Umbilical cord (tissue), 2 donors: ENCODE results near the gene PIK3CG. TPM values are rescaled to one million over a fixed set of nuclear protein-coding genes. Genes with fewer than 3 reads are reported as not detected.

Experiments used
- DNase-seq: peaks from one replicate; pipeline ENCODE4 v3.0.0-alpha.2; 2015; ENCODE audit warnings: low spot score
- total RNA-seq: library from RNA; depleted of rRNA; stranded (reverse); fragments of >200 nt; gene quantifications from one replicate; pipeline ENCODE4 v1.2.3, GENCODE V29; 2014; ENCODE audit warnings: low replicate concordance; ENCODE audit not compliant: insufficient read depth

The PIK3CG gene
- total RNA-seq, 1 donor from 2014 or later, result 10.6 TPM

DNA sequence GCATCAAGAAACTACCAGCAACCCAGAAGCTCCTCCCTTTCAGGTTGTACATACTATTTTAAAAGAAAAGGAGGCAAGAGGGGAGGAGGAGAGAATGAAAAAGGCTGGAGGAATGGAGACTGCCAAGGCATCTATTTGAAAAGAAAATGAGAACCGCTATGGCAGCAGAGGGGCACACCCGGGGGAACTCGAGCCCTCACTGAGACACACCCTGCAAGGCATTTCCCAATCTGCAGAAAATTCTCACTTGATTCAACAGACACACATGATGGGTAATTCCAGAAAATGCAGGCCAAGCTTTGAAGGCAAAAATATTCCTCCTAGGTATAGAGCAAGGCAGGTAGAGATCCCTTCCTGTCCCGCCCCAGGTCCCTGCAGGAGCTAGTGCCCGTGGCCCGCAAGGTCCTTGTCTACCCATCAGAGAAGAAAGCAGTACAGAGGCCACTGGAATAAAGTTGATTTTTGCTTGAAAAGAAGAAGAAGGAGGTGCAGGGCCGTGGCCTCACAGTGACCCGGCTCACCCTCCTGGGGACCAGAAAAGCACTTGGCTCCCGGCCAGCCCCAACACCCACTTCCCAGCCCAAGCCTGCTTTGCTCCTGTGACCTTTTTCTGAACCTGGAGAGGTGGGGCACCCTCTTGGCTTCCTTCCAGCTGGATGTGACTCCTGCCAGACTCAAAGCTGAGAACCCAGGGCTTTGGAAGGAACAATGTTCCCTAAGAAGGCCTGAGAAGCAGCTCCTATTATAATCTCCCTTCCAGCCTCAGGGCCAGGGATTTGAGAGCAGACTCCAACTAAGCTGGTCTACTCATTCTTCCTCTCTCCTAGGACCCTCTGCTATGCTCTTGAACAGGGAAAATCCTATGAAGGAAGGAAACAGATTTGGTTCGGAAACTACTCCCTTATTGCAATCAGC, 6.2 kb upstream of the PIK3CG start:
- no peak for DNase-seq

DNA sequence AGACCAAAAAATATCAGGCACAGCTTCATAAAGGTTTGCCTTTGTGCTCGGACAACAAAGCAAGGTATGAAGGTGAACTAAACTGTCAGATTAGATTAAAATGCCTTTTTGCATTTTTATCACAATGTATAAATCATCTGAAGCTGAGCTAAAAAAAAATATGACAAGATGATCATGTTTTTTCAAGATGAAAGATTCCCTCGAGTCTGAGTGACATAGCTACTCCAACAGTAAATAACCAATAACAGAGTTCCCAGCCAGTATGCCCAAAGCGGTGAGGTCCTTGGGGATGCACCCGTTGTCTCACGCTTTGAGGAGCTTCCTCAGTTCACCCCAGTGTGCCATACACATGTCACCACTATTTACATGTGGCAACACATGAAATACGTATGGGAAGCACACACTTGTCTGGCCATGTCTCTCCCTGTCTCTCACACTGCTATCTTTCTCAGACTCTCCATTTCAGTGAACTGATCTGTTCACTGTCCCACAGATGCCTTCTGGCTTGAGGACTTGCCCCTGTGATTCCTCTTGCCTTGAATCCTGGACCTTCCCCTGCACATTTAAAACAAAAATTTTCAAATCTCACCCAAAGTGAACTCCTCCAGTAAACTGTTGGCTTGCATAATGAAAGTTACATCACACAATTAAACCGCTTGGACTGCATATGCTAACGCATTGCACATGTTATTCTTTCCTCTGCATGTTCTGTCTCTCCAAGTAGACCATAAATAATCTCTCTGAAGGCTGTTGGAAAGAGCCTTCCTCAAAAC, 2.6 kb upstream of the PIK3CG start:
- no peak for DNase-seq

DNA sequence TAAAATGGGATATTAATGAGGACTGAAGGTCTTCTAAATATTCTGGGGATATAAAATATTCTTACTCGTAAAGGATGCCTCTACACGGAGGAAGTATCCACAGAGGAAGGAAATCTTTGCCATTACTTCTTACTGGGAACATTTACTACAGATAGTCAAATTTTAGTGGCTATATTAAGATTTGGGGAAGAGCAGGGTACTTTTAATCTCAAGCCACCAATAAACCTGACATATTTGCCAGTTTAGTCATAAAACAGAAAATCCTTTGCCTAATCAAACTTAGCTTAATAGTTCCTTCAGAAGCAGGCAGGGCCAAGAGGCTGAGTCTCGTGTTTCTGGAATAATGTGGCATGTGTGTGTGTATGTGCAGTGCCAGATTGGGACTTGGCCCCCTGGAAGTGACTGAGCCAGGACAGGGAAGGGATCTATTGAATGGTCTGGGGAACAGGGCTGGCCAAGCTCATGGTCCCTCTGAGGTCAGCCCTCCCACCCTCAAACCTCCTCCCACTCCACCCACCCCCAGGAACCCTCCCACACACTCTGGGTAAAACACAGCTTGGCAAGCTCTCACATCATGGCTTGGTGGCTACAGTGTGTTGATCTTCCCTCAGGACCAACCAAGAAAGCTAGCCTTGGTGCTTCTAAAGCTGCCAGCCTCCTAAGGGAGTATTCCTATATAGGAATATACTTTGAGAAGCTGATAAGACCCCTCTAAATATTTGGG, 1.6 kb upstream of the PIK3CG start:
- DNase-seq, result no peak

DNA sequence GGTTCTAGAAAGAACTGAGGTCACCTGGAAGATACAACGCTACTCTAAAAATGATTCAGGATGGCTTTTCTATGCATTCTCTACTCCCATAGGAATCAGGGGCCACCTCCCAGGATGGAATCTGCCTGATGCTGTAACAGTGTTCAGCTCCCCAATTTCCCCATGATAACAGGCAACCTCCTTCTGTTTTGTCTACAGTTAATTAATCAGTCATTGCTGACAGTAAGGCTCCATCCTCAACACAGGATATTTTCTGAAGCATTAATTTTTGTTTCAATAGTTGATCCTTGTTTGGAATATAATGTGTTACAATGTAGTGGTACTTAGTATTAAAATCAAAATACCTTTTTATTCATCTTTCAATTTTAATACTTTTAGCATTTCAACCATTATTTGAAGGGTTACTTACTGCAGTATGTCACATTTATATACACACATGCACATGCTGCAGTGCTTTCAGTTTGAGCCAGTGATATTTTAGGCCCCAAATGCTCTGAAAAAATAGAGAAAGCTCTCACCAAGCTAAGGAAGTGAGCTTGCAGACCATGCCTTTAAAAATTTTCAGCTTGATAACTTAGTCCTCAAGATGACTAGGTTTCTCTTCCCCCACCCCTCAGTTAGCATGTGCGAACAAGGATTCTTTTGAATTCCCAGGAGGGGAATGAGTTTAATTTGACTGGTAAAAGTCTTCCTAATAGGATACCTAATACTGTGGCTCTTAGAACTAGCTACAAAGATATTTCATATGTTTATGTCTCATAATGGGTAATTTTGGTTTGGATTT, 592 bp upstream of the PIK3CG start:
- DNase-seq, result no peak

DNA sequence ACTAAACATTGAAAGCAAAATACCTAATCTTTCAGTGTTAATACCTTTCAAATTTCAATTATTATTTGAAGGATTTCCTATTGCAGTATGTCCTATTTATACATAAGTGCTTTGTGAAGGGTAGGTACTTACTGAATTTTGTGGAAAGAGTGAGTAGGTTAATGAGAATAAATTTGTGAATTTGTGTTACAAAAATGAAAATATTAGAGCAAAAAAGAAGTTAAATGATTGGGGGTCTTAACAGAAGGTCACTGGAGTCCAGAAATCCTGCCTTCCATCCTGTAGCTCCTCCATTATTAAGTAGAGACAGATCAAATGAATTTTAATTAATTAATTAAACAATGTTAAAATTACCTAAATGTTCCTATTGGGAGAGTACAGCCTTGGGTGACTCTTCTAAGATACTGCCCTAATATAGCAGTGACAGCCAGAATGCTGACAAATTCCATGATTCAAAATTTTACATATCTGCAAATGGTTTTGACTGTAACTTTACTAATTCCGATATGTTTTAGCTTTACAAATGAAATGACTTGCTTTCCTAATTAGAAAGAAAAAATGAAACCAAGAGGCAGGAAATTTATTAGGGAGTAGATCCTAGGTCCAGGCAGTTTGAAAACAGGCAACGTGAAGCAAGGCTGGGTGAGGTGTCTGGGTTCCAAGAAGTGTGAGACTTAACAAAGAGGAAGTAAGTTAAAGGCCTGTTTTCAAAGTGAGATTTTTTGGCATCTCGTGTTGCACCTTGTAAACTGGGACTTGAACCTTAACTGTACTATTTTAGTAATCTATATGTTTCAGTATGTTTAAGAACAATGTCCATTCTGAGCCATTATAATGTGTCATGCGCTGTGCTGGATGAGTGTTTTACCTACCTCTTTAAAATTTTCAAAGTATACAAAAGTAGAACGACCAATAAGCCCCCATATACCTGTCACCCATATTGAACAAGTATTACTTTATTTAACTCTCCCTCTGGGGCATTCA, 1.5 kb downstream of the PIK3CG start:
- DNase-seq, result no peak

DNA sequence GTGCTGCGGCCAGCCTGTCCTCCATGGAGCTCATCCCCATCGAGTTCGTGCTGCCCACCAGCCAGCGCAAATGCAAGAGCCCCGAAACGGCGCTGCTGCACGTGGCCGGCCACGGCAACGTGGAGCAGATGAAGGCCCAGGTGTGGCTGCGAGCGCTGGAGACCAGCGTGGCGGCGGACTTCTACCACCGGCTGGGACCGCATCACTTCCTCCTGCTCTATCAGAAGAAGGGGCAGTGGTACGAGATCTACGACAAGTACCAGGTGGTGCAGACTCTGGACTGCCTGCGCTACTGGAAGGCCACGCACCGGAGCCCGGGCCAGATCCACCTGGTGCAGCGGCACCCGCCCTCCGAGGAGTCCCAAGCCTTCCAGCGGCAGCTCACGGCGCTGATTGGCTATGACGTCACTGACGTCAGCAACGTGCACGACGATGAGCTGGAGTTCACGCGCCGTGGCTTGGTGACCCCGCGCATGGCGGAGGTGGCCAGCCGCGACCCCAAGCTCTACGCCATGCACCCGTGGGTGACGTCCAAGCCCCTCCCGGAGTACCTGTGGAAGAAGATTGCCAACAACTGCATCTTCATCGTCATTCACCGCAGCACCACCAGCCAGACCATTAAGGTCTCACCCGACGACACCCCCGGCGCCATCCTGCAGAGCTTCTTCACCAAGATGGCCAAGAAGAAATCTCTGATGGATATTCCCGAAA, 2.7 kb downstream of the PIK3CG start:
- DNase-seq, result no peak

DNA sequence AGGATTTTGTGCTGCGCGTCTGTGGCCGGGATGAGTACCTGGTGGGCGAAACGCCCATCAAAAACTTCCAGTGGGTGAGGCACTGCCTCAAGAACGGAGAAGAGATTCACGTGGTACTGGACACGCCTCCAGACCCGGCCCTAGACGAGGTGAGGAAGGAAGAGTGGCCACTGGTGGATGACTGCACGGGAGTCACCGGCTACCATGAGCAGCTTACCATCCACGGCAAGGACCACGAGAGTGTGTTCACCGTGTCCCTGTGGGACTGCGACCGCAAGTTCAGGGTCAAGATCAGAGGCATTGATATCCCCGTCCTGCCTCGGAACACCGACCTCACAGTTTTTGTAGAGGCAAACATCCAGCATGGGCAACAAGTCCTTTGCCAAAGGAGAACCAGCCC, 3.3 kb downstream of the PIK3CG start:
- no peak for DNase-seq

DNA sequence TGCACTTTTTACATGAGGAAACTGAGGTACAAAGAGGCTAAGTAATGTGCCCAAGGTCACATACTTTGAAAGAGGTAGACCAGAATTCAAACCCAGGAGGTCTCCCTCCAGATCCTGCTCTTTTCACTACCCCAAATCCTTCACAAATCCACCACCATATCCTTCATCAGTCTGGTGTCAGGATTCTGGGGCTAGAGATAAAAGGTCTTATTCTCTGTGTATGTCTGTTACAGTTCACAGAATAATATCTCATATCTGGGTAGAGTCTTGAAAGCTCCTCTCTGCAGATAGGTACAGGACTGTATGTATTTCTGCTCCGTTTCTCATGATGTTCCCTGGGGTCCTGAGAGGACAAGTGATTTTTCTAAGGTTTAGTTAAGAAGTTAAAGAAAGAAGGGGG, 4.9 kb downstream of the PIK3CG start:
- DNase-seq, result no peak

DNA sequence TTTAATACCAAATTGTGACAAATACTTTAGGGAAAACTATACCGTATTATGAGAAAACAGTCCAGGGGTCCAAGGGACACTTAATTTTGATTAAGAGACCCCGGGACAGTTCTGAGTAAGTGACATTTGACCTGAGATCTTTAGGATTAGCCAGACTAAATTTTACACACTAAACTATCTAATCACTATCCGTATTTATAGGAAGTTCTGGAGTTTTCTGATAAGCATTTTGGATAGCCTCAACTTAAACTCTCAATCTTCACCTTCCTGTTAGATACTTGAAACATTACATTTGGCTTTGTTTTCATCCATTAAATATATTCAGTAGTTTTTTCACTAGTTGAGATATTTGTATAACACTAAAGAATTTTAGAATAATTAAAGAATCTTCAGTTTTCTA, 5.4 kb downstream of the PIK3CG start:
- no peak for DNase-seq

DNA sequence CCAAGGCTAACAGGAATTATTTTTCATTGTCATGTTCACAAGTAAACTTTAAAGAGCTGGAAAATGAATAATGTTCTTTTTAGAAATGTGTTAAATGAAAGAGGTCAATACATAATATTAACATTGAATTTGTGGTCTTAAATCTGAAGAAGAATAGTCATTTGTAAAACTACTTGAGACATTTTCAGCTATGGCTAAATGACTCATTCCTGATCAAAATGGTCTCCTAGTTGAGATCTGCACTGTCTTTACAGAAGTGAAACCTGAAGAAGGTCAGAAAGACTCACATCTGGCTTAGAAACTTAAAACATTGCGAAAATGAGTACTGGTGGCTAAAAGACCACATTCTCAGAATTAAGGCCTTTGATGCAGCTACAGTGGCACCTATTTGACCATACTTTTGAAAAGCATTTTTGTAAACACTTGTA, 5.9 kb downstream of the PIK3CG start:
- DNase-seq, result no peak

DNA sequence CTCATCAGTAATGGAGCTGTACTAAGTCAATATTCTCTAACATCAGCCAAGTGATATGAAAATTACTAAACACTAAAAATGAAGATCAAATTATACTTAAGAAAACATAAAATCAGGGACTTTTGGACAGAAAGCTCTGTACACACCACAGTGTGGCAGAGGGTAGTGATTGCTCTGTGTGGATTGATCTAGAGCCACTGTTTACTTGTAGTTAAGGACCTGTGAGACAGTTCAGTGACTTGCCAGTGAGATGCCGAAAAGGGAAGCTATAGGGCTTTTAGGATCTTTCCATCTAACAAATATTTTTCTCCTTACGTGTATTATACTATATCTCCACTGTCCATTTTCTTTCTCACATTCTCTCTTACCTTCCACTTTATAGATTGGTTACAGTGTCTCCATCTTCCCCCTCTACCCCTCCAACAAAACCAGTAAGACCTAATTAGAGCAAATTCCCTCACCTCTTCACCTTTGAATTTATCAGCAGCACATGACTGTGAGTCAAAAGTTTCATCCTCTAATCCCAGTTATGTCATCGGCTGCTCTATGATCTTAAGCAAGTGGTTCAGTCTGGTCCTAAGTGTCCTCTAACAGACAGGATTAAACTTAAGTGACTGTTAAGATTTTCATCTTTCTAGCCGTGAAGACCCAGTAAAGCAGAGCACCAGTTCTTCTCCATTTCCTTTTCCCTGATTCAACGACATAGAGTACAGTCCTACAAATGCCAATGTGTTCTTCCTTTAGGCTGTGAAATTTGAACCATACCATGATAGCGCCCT, 6.9 kb downstream of the PIK3CG start:
- DNase-seq, result no peak

DNA sequence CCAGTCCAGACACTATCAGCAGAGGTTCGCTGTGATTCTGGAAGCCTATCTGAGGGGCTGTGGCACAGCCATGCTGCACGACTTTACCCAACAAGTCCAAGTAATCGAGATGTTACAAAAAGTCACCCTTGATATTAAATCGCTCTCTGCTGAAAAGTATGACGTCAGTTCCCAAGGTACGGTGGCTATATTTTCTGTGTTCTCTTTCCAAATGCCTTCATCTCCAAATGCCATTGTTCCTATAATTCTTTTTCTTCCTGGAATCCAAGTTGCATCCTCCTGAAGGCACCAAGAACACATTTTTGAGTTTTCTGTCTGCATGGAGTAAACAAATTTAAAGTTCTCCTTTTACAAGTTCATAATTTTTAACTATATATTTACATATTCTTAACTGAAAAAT, 7.7 kb downstream of the PIK3CG start:
- no peak for DNase-seq

DNA sequence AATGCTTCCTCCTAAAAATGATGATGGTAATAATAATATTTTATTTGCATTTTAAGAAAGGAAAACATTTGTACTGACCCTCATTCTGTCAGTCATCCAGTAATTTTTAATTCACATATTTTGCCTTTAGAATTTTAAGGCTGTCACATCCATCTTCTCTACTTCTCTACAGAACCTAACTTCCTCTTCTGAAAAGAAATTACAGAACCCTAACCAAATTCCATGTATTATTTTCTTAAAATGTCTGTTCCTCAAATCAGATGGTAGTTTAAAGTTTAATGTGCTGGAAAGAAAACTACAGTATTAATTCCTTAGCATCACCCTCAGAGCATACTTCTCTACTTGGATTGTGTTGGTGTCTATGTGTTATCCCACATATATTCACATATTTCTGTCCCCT, 9.0 kb downstream of the PIK3CG start:
- DNase-seq, result no peak

DNA sequence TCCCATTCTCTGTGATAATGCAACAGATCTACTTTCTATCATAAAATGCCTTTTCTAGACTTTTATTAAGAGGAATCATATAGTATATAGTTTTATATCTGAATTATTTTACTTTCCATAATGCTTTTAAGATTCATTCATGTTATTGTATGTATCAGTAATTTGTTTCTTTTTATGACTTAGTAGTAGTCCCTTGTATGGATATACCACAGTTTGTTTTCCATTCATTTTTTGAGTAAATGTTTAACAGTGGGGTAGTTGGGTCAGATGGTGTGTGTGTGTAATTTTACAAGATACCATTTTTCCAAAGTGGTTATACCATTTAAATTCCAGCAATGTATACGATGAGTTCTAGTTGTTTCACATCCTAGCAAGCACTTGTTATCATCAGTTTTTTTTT, 10.4 kb downstream of the PIK3CG start:
- no peak for DNase-seq

DNA sequence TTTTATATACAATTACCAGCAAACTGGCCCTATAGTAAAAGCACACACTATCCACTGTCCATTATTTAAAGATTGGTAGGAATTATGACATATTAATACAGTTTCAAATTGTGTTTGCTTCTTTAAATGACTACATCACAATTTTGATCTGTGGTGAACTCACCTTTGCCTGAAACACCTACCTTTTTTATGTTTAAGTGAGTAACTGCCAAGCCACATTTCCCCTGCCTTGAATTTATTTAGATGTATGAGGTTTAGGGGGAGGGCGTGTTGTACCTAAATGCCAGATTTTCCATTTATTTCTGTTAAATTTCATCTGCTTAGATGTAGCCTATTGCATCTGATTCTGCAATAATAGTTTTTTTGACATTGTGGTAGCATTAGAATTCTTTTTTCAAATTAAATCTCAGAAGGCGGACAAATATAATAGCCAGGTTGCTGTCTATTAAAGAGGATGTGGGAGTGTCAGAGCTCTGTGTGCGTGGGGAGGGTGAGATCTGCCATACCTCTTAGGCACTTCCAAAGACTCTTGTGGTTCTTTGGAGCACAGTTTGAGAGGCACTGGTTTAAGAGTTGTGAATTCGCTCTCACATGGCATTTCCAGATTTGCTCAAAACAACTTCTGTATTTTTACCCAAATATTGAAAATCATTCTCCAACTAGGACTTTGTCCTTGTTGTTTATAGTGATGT, 13.8 kb downstream of the PIK3CG start:
- no peak for DNase-seq

DNA sequence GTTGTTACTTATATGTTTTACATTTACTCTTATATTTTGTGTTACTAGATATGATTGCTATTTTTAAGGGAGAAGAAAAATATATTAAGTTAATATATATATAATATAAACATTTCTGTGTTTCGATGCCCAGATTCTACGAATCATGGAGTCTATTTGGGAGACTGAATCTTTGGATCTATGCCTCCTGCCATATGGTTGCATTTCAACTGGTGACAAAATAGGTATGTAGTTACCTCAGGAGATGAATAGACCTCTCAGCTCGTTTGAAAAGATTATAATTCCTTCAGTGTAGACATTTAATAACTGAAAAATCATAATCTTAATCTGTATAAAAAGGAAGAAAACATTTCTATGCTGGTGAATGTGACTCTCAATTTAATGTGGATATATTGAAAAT, 16.9 kb downstream of the PIK3CG start:
- no peak for DNase-seq

DNA sequence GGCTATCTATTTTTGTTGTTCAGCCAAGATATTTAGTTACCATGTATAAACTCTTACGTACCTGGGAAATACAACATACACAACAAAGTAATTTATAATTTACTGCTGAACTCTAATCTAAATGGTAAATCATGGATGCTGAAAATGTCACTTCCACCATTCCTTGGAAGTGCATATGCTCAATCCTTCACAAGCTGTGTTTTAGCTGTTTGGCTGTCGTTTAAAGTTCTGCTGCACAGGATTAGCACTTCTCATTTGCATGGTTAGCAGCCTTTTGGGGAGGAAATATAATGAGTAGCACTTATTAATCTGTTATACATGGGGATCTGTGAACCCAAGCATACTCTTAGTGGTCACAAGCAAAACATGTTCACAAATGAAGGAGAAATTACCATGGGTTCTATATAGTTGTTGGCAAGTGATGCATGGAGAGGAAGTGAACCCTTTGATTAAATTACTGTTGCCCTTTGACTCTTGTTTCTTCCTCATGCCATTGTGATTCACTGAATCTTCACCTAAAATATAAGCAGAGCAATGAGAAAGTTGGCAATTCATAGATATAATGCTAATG, 18.5 kb downstream of the PIK3CG start:
- DNase-seq, result no peak

DNA sequence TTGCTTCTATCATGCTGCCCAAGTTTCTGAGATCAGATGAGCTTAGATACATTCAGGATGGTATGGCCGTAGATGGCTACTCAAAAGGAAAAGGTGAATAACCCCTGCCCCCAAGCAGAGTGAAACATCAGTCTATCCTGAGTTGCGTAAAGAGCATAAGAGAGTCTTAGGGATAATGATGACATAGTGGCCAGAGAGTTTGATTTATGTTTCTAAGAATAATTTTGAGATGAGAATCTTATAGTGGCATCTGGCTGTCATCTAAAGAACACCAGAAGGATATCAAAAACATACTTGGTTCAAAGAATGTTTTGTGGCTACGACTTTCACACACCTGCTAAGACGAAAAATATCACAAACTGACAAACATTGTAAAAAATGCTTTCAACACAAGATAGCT, 20.6 kb downstream of the PIK3CG start:
- no peak for DNase-seq
